ENCODE measurements around the gene PCMT1. TPM values are rescaled to one million over a fixed set of nuclear protein-coding genes. Genes with fewer than 3 reads are reported as not detected.
"Not testable (repeated sequence)": the region's sequence is repeated elsewhere in the genome, so short reads cannot be mapped to it uniquely, and the experiment has no call there.

PCMT1 gene
- total RNA-seq, 1 donor: 104 TPM

DNA sequence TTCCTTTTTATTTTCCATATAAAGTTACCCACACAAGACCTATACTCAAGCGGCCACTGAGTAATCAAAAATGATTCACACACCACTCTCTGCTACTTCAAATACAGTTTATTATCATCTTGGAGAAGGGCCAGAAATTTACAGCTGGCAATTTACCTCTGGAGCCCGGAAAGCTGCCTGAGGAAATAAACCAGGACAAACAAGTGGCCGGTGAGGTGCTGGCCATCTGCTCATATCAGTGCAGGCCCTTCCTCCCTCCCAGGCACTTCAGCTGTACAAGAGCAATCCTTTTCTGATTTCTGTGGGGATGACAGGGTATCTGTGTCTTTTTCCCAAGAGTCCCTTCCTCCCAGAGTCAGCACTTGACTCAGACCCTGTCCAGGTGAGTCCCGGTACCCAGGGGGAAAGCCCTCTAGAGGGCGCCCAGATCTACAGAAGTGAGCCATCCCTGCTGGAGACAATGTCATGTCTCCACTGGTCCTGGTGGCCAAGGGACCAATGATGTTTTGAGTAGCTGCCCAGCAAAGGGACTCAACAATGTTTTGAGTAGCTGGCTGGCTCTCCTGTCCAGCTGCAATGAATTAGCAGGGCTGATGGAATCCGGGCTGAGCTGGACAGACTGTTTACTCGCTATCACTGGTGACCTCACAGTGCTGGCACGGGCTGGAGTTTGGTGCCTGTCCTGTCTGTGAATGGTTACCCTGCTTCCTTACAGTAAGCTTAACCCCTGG is 91.0 kb downstream of the PCMT1 start:
- H3K27ac ChIP-seq (ENCODE audit: low read depth, low read length): peak overlapping the region; percentile 63
- peak; percentile 72 for DNase-seq (ENCODE audit: insufficient read length, low spot score, missing footprints)
- H3K4me1 ChIP-seq (ENCODE audit: insufficient read depth, low read length): peaks cover 28% of the 10 kb centered on the region
- TF ChIP-seq CTCF (IDR thresholded peaks at IDR 0.05; ENCODE audit: extremely low read depth, low read depth, low read length): peak; percentile 51
- no peak overlapping the region for H2AFZ ChIP-seq (ENCODE audit: low read length)
- no peaks in the 10 kb centered on the region for H3K79me2 ChIP-seq (ENCODE audit: insufficient read depth, low read length)
- H3K4me3 ChIP-seq (ENCODE audit: insufficient read depth, low read length): no peak overlapping the region
- no peaks in the 10 kb centered on the region for H3K27me3 ChIP-seq (ENCODE audit: insufficient read depth, low read length)
- no peaks in the 10 kb centered on the region for H4K20me1 ChIP-seq (ENCODE audit: insufficient read depth, low read length)
- H3K4me2 ChIP-seq (ENCODE audit: insufficient read depth, low read length): peak overlapping the region; percentile 43
- peaks cover 17% of the 10 kb centered on the region for H3K36me3 ChIP-seq (ENCODE audit: insufficient read depth, low read length)
- H3K9me3 ChIP-seq (ENCODE audit: low read depth, low read length): no peaks in the 10 kb centered on the region

- no peaks in the 10 kb centered on the region for H3K9me3 ChIP-seq (ENCODE audit: low read depth, low read length)
- DNase-seq (ENCODE audit: insufficient read length, low spot score, missing footprints): no peak
Measured at GRCh38 chr6:149842331-149842730, 92.8 kb downstream of the PCMT1 start.

GRCh38 chr6:149843051-149843633 is 93.6 kb downstream of the PCMT1 start:
- DNase-seq (ENCODE audit: insufficient read length, low spot score, missing footprints): no peak
- Histone ChIP-seq H3K4me1 (ENCODE audit: insufficient read depth, low read length) (peaks cover 55% of the 10 kb centered on the region), H4K20me1 (ENCODE audit: insufficient read depth, low read length) (no peaks in the 10 kb centered on the region), H3K36me3 (ENCODE audit: insufficient read depth, low read length) (peaks cover 9% of the 10 kb centered on the region), H3K4me3 (ENCODE audit: insufficient read depth, low read length) (no peak overlapping the region), H3K27ac (ENCODE audit: low read depth, low read length) (no peak overlapping the region), H3K4me2 (ENCODE audit: insufficient read depth, low read length) (no peak overlapping the region), H3K9me3 (ENCODE audit: low read depth, low read length) (no peaks in the 10 kb centered on the region), H3K27me3 (ENCODE audit: insufficient read depth, low read length) (no peaks in the 10 kb centered on the region), H3K79me2 (ENCODE audit: insufficient read depth, low read length) (peaks cover 3% of the 10 kb centered on the region), H2AFZ (ENCODE audit: low read length) (no peak overlapping the region)
- no peak for TF ChIP-seq CTCF (IDR thresholded peaks at IDR 0.05; ENCODE audit: extremely low read depth, low read depth, low read length)

More at GRCh38 chr6:149842331-149842730, 92.8 kb downstream of the PCMT1 start:
- H3K79me2 ChIP-seq (ENCODE audit: insufficient read depth, low read length): peaks cover 3% of the 10 kb centered on the region
- H3K4me1 ChIP-seq (ENCODE audit: insufficient read depth, low read length): peaks cover 47% of the 10 kb centered on the region
- no peaks in the 10 kb centered on the region for H3K27me3 ChIP-seq (ENCODE audit: insufficient read depth, low read length)
- no peak overlapping the region for H3K4me2 ChIP-seq (ENCODE audit: insufficient read depth, low read length)
- H2AFZ ChIP-seq (ENCODE audit: low read length): no peak overlapping the region
- TF ChIP-seq CTCF (IDR thresholded peaks at IDR 0.05; ENCODE audit: extremely low read depth, low read depth, low read length): no peak
- H3K4me3 ChIP-seq (ENCODE audit: insufficient read depth, low read length): no peak overlapping the region
- no peak overlapping the region for H3K27ac ChIP-seq (ENCODE audit: low read depth, low read length)
- peaks cover 9% of the 10 kb centered on the region for H3K36me3 ChIP-seq (ENCODE audit: insufficient read depth, low read length)
- H4K20me1 ChIP-seq (ENCODE audit: insufficient read depth, low read length): no peaks in the 10 kb centered on the region

DNA sequence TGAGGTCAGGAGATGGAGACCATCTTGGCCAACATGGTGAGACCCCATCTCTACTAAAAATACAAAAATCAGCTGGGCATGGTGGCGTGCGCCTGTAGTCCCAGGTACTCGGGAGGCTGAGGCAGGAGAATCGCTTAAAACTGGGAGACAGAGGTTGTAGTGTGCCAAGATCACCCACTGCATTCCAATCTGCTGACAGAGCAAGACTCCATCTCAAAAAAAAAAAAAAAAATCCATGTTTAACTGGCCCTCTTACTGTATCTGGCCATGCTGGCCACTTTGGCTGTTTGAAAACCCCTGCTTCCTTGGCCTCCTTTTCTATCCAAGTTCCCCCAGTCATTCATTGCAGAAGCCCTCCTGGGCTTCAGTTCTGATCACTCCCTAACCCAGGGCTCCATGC is 94.5 kb downstream of the PCMT1 start:
- not testable (repeated sequence) for H2AFZ ChIP-seq (ENCODE audit: low read length); H3K9me3 ChIP-seq (ENCODE audit: low read depth, low read length); H3K27me3 ChIP-seq (ENCODE audit: insufficient read depth, low read length); H3K4me2 ChIP-seq (ENCODE audit: insufficient read depth, low read length); DNase-seq (ENCODE audit: insufficient read length, low spot score, missing footprints); H4K20me1 ChIP-seq (ENCODE audit: insufficient read depth, low read length); H3K27ac ChIP-seq (ENCODE audit: low read depth, low read length); H3K79me2 ChIP-seq (ENCODE audit: insufficient read depth, low read length); H3K4me3 ChIP-seq (ENCODE audit: insufficient read depth, low read length); H3K36me3 ChIP-seq (ENCODE audit: insufficient read depth, low read length)
- H3K4me1 ChIP-seq (ENCODE audit: insufficient read depth, low read length): peaks cover 58% of the 10 kb centered on the region

Measured in osteoblast (primary cell).